ENCODE data around the gene UTP15.

The UTP15 gene

DNA sequence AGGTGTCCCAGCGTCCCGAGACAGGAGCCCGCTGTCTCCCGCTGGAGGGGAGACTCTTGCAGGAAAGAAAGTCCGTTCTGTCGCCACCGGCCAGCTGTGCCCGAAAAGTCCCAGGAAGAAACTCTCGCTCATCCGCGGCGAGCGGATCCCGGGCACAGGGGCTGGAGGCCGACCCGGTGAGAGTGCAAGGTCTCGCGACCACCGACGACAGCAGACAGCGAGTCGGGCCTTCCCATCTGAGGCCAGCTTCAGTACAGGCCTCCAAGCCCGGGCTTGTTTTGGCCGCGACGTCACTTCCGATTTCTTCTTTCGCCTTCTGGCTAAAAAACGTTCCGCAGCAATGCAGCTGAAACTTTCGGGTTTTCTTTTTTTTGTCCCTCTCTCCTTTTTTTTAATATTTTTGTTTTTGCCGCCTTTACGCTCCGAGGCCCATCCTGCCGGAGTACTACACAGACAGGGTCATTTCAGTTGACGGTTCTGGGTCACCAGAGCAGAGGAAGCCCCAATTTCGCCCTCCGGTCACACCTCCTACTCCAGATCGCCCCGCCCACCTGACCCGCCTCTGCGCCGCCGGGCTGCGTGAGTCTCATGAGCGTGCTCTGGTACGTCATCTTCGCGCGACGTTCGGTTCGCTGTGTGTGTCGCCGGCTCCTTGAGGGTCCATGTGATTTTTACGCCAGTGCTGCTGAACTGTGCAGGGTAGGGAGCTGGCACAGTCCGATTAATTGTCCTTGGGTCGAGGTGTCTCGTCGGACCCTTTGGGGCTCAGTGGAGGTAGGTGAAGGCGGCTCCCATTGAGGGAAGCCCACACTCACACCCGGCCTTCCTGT, at the start of gene UTP15, which contains the start of gene ANKRA2:
Gene UTP15 (plus strand): TSS at position 605 of the 830 bp plus-strand sequence. CDS start 1,602 bp downstream, outside the sequence.
Gene ANKRA2 (minus strand): TSS at position 501 of the 830 bp plus-strand sequence. CDS start 2,758 bp downstream, outside the sequence.
- DNase-seq, result peak; percentile 98 to 100

- peak; percentile 53 to 88 for DNase-seq
These were observed 45.8 kb upstream of the UTP15 start for GRCh38 chr5:73519531-73520283.

- DNase-seq, result no peak
These were observed 42.6 kb upstream of the UTP15 start for GRCh38 chr5:73522989-73523388.

GRCh38 chr5:73523861-73524260, 41.7 kb upstream of the UTP15 start:
- DNase-seq, result no peak

DNA sequence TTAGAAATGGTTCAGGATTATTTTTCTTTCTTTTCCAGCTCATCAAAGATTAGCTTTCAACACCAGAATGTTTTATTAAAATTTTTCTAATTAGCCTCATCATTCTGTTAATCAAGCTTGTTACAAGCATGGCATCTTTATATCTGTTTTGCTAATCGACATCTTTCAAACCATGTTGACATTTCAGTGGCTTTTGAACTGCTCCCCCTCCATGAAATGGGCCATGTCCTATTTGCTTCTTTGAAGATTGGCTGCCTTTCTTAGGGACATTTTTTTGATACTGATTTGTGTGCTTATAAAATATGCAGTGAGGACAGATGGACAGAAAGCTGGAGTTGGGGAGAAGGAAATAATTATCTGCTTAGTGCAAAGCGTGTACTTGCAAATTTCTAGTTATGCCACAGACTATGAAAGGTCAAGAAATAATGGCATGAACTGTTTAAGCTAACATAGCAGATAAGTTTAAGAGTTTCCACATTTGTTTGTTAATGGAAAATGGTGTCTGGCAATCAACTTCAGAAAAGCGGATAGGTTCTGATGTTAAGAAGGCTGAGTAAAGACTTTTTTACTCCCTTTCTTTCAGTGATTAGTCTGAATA, 39.8 kb upstream of the UTP15 start:
- no peak for DNase-seq

- no peak for DNase-seq
These were observed 37.3 kb upstream of the UTP15 start for GRCh38 chr5:73528248-73528647.

DNA sequence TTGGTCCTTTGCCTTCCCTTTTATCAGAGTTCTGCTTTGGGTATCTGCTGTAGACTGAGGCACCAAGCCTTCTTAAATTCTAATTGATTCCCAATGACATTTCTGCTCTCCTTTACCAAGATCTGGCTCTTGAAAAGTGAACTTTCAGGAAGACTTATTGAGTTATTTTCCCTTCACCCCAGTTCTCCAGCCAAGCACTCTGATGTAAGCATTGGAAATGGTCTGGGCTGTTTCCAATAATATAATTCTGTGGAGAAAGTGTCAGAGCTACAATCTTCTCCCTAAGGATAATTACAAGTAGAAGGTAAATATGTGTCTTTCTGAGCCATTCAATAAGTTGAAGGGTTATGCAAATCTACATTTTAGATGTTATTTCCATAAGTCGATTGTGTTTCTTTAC, 36.5 kb upstream of the UTP15 start:
- no peak for DNase-seq

DNA sequence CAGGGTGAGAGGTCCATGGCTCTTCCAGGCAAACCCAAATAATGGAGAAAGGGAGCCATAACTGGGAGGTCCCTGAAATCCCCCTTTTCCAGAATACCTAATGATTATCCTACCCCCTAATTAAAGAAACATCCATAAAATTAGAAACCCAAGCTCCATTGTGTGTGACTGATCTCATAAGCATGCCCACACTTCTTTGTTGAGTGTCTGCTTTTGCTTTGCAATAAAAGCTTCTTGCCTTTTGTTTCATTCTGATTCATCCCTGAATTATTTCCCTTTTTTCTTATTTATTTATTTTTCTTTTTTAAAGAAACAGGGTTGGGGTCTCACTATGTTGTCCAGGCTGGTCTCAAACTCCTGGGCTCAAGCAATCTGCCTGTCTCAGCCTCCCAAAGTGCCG, 34.2 kb upstream of the UTP15 start:
- no peak for DNase-seq

- no peak for DNase-seq
These were observed 33.3 kb upstream of the UTP15 start for GRCh38 chr5:73532195-73532594.

DNA sequence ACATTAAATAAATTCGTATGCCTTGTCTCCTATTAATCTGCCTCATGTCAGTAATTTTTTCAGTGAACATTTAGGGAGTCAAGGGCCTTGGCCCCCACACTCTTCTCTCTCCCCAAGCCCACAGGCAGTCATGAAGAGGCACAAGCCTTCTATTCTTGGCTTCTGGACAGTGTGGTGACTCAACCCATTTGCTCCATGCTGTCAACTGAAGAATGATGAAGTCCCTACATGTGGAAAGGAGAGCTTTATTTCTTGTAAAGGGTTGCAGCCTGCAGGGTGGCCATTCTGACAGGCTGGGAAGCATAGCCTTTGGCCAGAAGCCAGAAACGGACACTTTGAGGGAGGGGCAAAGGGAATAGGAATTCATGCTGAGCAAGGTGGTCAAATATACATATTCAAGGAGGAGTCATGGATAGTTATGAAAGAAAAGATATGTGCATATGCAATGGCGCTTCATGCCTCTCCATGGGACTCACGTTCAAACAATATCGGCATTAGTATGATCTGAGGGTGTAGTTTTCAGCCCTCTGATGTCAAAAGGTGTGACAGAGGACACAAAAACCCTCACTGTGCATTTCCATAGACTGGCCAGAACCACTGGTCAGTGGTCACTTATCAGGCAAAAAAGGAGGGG, 31.4 kb upstream of the UTP15 start:
- DNase-seq, result no peak

DNA sequence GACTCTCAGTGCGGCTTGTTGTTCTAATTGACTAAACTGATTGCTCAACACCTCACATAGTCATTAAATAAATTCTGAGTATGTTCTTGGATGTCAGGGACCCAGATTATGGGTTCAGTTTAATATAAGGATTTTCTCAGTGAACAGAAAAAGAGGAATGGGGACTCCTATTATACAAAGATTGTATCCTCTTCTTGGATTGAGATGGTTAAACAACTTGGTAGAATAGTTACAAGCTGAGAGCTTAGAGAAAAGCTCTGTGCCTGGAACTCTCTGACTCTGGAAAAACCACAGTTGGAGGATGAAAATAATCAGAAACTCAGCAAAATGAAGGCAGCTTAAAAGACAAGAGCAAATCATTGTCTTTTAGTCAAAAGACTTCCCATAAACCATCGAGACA, 30.6 kb upstream of the UTP15 start:
- DNase-seq, result no peak

- DNase-seq, result no peak
These were observed 25.8 kb upstream of the UTP15 start for GRCh38 chr5:73539730-73540129.

DNA sequence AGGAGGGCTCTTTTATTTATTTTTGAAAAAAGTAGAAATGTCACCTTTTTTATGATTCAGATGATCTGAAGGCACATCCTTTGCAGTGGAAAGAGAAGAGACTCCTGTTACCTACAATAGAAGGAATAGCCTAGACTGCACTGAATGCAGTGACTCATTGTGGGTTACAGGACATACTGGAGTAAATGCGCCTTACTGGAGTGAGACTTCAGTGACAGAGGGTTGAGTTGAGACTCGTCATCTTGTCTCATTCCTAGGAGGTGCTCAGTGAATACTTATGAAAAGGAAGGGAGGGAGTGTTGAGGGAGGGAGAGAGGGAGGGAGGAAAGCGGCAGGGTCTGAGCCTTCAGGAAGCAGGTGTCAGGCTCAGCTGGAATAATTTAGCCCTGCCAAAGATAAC, 25.4 kb upstream of the UTP15 start:
- no peak for DNase-seq

GRCh38 chr5:73542020-73542419, 23.5 kb upstream of the UTP15 start:
- no peak for DNase-seq

DNA sequence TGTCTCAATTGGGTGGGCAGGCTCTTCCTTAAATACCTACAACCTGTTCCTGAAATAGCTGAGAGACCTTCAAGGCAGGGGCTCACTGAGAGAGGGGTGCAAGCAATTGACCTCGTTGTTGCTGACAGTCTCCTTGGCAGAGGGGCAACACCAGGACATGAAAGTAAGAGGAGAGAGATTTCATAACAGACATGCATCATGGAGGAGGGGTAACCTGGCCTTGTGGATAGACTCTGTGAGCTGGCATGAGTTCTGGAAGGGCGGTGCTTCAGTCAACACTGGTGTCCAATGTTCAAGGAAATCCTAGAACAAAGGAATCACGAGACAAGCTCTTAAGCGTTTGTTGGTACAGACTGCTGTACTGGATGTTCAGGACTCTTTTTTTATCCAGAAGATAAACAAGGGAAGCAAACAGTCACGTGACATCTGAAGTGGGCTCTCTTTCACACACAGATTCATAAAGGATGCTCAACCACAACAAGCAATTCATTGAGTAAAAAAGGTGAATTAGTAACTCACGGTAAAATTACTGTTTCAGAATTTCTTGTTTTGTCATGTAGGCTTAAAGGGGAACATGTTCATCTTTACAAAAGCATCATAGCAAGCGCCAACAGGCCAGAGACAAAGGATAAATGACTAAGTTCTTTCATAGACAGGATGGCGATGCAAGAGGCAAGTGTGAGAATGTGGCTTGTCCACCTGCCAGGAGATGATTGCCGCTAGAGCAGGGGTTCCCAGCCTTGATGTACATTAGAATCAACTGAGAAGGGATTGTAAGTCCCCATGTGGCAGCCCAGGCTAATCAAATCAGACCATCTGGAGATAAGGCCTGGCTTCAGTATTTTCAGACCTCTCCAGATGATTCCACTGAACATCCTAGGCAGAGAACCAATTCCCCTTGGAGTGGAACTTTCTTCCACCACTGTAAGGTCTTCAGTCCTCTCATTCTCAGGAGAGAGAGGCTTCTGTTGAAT, 20.8 kb upstream of the UTP15 start:
- no peak for DNase-seq

DNA sequence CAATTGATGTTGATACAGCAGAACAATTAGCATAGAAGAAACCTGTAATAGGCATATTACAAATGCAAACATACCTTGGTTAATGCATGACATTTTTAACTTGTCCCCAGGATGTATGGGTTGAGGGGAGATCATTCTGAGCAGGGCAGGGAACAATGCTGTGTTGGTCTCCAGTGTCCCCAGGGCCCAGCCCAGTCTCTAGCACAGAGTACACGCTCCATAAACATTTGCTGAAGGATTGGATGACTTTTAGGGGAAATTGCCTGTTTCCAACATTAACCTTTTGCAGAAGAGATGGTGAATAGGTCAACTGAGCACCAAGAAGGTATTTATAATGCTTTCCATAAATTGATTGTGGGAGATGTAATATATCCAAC, 20.2 kb upstream of the UTP15 start:
- no peak for DNase-seq

DNA sequence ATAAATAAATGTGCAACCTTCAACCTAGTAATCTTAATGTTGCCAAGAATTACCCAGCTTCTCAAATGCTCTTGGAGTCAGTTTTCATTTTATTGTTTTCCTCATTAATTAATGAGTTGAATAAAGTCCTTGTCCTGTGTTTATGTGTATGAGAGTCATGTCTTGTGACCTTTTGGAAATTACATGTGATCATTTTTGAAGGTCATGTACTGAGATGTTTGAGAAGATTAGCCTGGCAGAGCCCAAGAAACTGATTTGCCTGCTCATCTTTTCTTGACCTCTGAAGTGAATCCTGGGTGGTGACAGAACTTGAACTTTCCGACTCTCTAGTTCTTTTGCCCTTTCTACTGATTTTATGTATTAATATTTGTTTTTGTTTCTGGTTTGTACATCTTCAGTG, 15.5 kb upstream of the UTP15 start:
- no peak for DNase-seq

DNA sequence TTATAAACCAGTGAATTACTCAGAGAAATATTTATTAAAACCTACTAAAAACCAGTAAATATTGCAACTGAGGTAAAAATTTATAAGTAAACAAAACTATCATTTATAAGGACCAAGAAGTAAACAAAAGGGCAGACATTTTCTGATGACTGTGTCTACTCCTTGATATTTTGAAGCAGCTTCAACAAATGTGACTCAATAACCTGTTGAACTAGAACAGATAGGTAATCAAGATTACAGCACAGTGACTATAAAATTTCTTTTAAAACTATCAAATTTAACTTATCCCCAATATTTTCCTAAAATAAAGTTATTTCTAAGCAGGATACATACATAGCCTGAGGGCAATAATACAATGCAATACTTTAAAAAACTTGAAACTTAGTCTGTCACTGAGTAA, 12.9 kb upstream of the UTP15 start:
- DNase-seq, result no peak

- DNase-seq, result no peak
These were observed 6.6 kb upstream of the UTP15 start for GRCh38 chr5:73558950-73559349.

DNA sequence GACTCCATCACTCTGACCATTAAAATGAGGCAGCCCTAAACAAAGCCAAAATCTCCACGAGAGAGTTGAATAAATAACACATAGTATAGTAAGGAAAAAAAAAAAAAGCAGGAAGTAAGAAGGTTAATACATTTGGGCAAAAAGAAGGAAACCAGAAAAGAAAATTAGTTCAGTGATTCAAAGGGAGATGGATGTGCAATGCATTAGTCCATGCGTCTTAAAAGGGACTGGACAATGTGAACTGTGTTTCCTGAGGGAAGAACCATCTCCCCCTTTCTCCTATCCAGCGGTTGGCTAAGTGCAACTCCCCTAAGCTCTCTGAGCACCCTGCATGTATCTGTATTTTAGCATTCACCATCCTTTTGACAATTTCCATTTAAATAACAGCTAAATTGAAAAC, 1.5 kb upstream of the UTP15 start:
- DNase-seq, result no peak

- DNase-seq, result peak in 1 of 2 donors; percentile 9
These were observed 868 bp upstream of the UTP15 start for GRCh38 chr5:73564675-73565074.

- DNase-seq, result peak in 1 of 2 donors; percentile 8
These were observed 515 bp downstream of the UTP15 start for GRCh38 chr5:73565969-73566547.
